Measurements from ENCODE around the gene ATXN1L. TPM values are rescaled to one million over a fixed set of nuclear protein-coding genes. Genes with fewer than 3 reads are reported as not detected.

The ATXN1L gene
- total RNA-seq, 1 experiment from 2014 or later = 25.3 TPM

GRCh38 chr16:71883849-71884638 lies 38.3 kb downstream of the ATXN1L start, which contains the start of gene ZNF821:
TSS of gene ZNF821 (minus strand) at chr16:71884182. CDS start at chr16:71879946, 4,236 bp downstream.
- ChIA-PET POLR2A (ENCODE audit: unreplicated experiment) (interaction anchor here (0.6 kb wide), 1 partner anchor 75 kb away, joined by 7 read pairs; no protein-coding TSS in a partner anchor), CTCF (no interaction called here)
- Histone ChIP-seq H3K27ac (peak within 1 kb of the TSS; percentile 39; the same call in 1 of the 2 replicates), H4K20me1 (ENCODE audit: insufficient read depth) (no peaks in the 10 kb centered on the region), H3K9me2 (ENCODE audit: insufficient read depth) (no peaks in the 10 kb centered on the region), H3K4me3 (peak within 1 kb of the TSS; percentile 83), H3K79me2 (ENCODE audit: low read depth) (no peaks in the 10 kb centered on the region), H2AFZ (peak within 1 kb of the TSS; percentile 89), H3K4me2 (peak within 1 kb of the TSS; percentile 92), H3K36me3 (ENCODE audit: low read depth) (no peaks in the 10 kb centered on the region), H3F3A (ENCODE audit: insufficient read depth, low read depth) (peaks cover 27% of the 10 kb centered on the region), H3K9me3 (ENCODE audit: insufficient read depth, low read depth) (no peaks in the 10 kb centered on the region), H3K4me1 (replicated peaks; ENCODE audit: insufficient read depth) (peaks cover 19% of the 10 kb centered on the region), H3K27me3 (ENCODE audit: insufficient read depth, low read depth) (no peaks in the 10 kb centered on the region)
- peak in 1 of 2 experiments; percentile 68 for DNase-seq
- intact Hi-C loops (cut with micrococcal nuclease; ENCODE audit: unreplicated experiment) = loop anchor here (1.0 to 2.0 kb wide), 3 partner anchors 10 to 75 kb away; partner anchors contain the start of gene AP1G1
- TF ChIP-seq CTCF (conservative IDR thresholded peaks at IDR 0.05) (peak; percentile 57; the same call in 1 of the 2 replicates), EZH2 (IDR thresholded peaks at IDR 0.05; ENCODE audit: low read depth) (no peak)
- BruUV-seq (replicated peaks) = no TSS peak

DNA sequence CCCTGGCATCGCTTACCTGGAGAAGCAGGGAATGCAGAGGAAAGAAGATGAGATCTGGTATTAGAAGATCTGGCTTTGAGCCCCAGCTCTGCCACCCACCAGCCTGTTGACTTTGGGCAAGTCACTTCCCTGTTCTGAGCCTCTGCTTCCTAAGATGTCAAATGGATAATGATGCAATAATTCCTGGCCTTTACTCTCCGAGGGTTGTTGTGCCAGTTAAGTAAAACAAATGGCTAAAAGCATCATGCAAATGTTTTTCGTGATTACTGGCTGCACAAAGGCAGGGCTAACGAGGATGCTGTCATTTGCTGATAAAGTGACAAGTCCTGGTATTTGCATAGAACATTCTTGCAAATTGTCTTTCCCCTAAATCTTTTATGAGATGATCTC lies 39.5 kb downstream of the ATXN1L start:
- H3K9me2 ChIP-seq (ENCODE audit: insufficient read depth) = no peaks in the 10 kb centered on the region
- intact Hi-C loops (cut with micrococcal nuclease; ENCODE audit: unreplicated experiment) = no loop called here
- H3K27me3 ChIP-seq (ENCODE audit: insufficient read depth, low read depth) = no peaks in the 10 kb centered on the region
- H3F3A ChIP-seq (ENCODE audit: insufficient read depth, low read depth) = peaks cover 27% of the 10 kb centered on the region
- no TSS peak for BruUV-seq (replicated peaks)
- no peak overlapping the region for H2AFZ ChIP-seq
- peak overlapping the region; percentile 92; the same call in 1 of the 2 replicates for H3K4me2 ChIP-seq
- H3K4me3 ChIP-seq = no peak overlapping the region
- H3K9me3 ChIP-seq (ENCODE audit: insufficient read depth, low read depth) = no peaks in the 10 kb centered on the region
- H3K27ac ChIP-seq = no peak overlapping the region
- ChIA-PET CTCF (interaction anchor here (0.6 kb wide), 1 partner anchor 626 kb away, joined by 3 read pairs; no protein-coding TSS in a partner anchor), POLR2A (ENCODE audit: unreplicated experiment) (no interaction called here)
- no peaks in the 10 kb centered on the region for H3K36me3 ChIP-seq (ENCODE audit: low read depth)
- DNase-seq = no peak
- TF ChIP-seq CTCF (conservative IDR thresholded peaks at IDR 0.05) (no peak), EZH2 (IDR thresholded peaks at IDR 0.05; ENCODE audit: low read depth) (no peak)
- peaks cover 19% of the 10 kb centered on the region for H3K4me1 ChIP-seq (replicated peaks; ENCODE audit: insufficient read depth)
- no peaks in the 10 kb centered on the region for H3K79me2 ChIP-seq (ENCODE audit: low read depth)
- H4K20me1 ChIP-seq (ENCODE audit: insufficient read depth) = no peaks in the 10 kb centered on the region

- no peaks in the 10 kb centered on the region for H4K20me1 ChIP-seq (ENCODE audit: insufficient read depth)
- H3K27ac ChIP-seq = no peak overlapping the region
- no peak overlapping the region for H2AFZ ChIP-seq
- H3K9me3 ChIP-seq (ENCODE audit: insufficient read depth, low read depth) = no peaks in the 10 kb centered on the region
- no peak overlapping the region for H3K4me2 ChIP-seq
- H3K4me3 ChIP-seq = no peak overlapping the region
- intact Hi-C loops (cut with micrococcal nuclease; ENCODE audit: unreplicated experiment) = no loop called here
- no TSS peak for BruUV-seq (replicated peaks)
- H3F3A ChIP-seq (ENCODE audit: insufficient read depth, low read depth) = peaks cover 23% of the 10 kb centered on the region
- POLR2A ChIA-PET (ENCODE audit: unreplicated experiment) = interaction anchor here (0.6 kb wide), 1 partner anchor 30 kb away, joined by 3 read pairs; no protein-coding TSS in a partner anchor
- TF ChIP-seq CTCF (conservative IDR thresholded peaks at IDR 0.05) (no peak), EZH2 (IDR thresholded peaks at IDR 0.05; ENCODE audit: low read depth) (no peak)
- H3K27me3 ChIP-seq (ENCODE audit: insufficient read depth, low read depth) = no peaks in the 10 kb centered on the region
- DNase-seq = no peak
- H3K4me1 ChIP-seq (replicated peaks; ENCODE audit: insufficient read depth) = peaks cover 21% of the 10 kb centered on the region
- H3K9me2 ChIP-seq (ENCODE audit: insufficient read depth) = no peaks in the 10 kb centered on the region
- CTCF ChIA-PET = no interaction called here
- H3K36me3 ChIP-seq (ENCODE audit: low read depth) = no peaks in the 10 kb centered on the region
- no peaks in the 10 kb centered on the region for H3K79me2 ChIP-seq (ENCODE audit: low read depth)
Measured at GRCh38 chr16:71889147-71889546, 43.4 kb downstream of the ATXN1L start.
